IMR-90 (cell line): ENCODE measurements around the gene FTO. TPM values are rescaled to one million over a fixed set of nuclear protein-coding genes. Genes with fewer than 3 reads are reported as not detected.

Experiments used
- ATAC-seq: fragments of 200-7000 bp; cut with Tn5 transposase; 2 replicates; pipeline ENCODE4 v1.9.1; 2020; ENCODE audit warnings: low read depth, mild to moderate bottlenecking, moderate library complexity
- BruUV-seq: library from RNA; stranded (reverse); fragments of 400-500 nt; replicated peaks from 2 replicates; lab custom pipeline; 2021; lab: Mats Ljungman, UMichigan
- CTCF ChIA-PET: fragments of 300-600 bp; formaldehyde crosslinking; extraction: SDS; loops from one replicate; lab custom pipeline; 2021; ENCODE audit warnings: antibody characterized with exemption; lab: Yijun Ruan, JAX
- POLR2A ChIA-PET: fragments of 300-600 bp; sonication (Branson Sonifier 250); formaldehyde crosslinking; loops from one replicate; lab custom pipeline; 2022; ENCODE audit warnings: antibody characterized with exemption; ENCODE audit not compliant: unreplicated experiment; lab: Charles Lee
- DNase-seq: peaks from one replicate; pipeline ENCODE4 v3.0.0; 2013
- H2AFZ ChIP-seq: replicated peaks from 2 replicates; pipeline ENCODE3; 2013; ENCODE audit warnings: low read length, mild to moderate bottlenecking; ENCODE audit not compliant: poor library complexity
- H2AK5ac ChIP-seq: 2 replicates; pipeline ENCODE4 v1.6.1; 2013; ENCODE audit warnings: low read depth, low read length, inconsistent platforms
- H2AK9ac ChIP-seq: replicated peaks from 2 replicates; pipeline ENCODE3; 2013; ENCODE audit warnings: mild to moderate bottlenecking, low read depth, low read length, moderate library complexity; ENCODE audit not compliant: poor library complexity
- H2BK120ac ChIP-seq: 2 replicates; pipeline ENCODE4 v1.6.1; 2013; ENCODE audit warnings: low read depth, low read length, inconsistent platforms
- H2BK15ac ChIP-seq: 3 replicates; pipeline ENCODE4 v1.6.1; 2013; ENCODE audit warnings: low read depth, low read length, inconsistent platforms
- H2BK20ac ChIP-seq: 2 replicates; pipeline ENCODE4 v1.6.1; 2013; ENCODE audit warnings: low read depth, mild to moderate bottlenecking, inconsistent platforms, low read length, moderate library complexity
- H2BK5ac ChIP-seq: 2 replicates; pipeline ENCODE4 v1.6.1; 2013; ENCODE audit warnings: mild to moderate bottlenecking, low read depth, low read length, inconsistent platforms; ENCODE audit not compliant: poor library complexity, severe bottlenecking
- H3K14ac ChIP-seq: replicated peaks from 2 replicates; pipeline ENCODE4 v1.6.1; 2013; ENCODE audit warnings: low read depth, low read length, inconsistent platforms
- H3K18ac ChIP-seq: 2 replicates; pipeline ENCODE4 v1.6.1; 2013; ENCODE audit warnings: low read depth, low read length, control low read depth
- H3K23ac ChIP-seq: 2 replicates; pipeline ENCODE4 v1.6.1; 2013; ENCODE audit warnings: low read depth, low read length, inconsistent platforms
- H3K27ac ChIP-seq: 2 replicates; pipeline ENCODE4 v1.5.1; 2013; ENCODE audit warnings: mild to moderate bottlenecking, control low read depth, low read length; ENCODE audit not compliant: insufficient read depth
- H3K27me3 ChIP-seq: 2 replicates; pipeline ENCODE4 v1.6.1; 2013; ENCODE audit warnings: low read length; ENCODE audit not compliant: control insufficient read depth, insufficient read depth
- H3K36me3 ChIP-seq: 2 replicates; pipeline ENCODE4 v1.6.1; 2013; ENCODE audit warnings: low read length, mixed read lengths; ENCODE audit not compliant: control insufficient read depth, insufficient read depth
- H3K4ac ChIP-seq: 2 replicates; pipeline ENCODE4 v1.6.1; 2013; ENCODE audit warnings: low read depth, low read length, inconsistent platforms
- H3K4me1 ChIP-seq: 2 replicates; pipeline ENCODE4 v1.6.1; 2013; ENCODE audit warnings: low read length, mixed read lengths; ENCODE audit not compliant: control insufficient read depth, insufficient read depth
- H3K4me2 ChIP-seq: 2 replicates; pipeline ENCODE4 v1.6.1; 2013; ENCODE audit warnings: low read depth, mild to moderate bottlenecking, control low read depth, low read length, moderate library complexity
- H3K4me3 ChIP-seq: 2 replicates; pipeline ENCODE4 v1.5.1; 2013; ENCODE audit warnings: low read depth, mild to moderate bottlenecking, control low read depth, low read length, moderate library complexity; ENCODE audit not compliant: insufficient read depth
- H3K56ac ChIP-seq: 2 replicates; pipeline ENCODE4 v1.6.1; 2013; ENCODE audit warnings: low read length, inconsistent platforms; ENCODE audit not compliant: insufficient read depth; ENCODE audit errors: extremely low read depth
- H3K79me1 ChIP-seq, 2 experiments: 2 replicates each; pipeline ENCODE4 v1.6.1; 2013; ENCODE audit warnings: low read length in 2 of 2, inconsistent platforms in 1 of 2, low read depth in 1 of 2
- H3K9ac ChIP-seq: 2 replicates; pipeline ENCODE4 v1.6.1; 2013; ENCODE audit warnings: low read depth, low read length, control low read depth
- H3K9me1 ChIP-seq: 2 replicates; pipeline ENCODE4 v1.6.1; 2013; ENCODE audit warnings: low read length, inconsistent platforms; ENCODE audit not compliant: insufficient read depth
- H3K9me3 ChIP-seq: 2 replicates; pipeline ENCODE4 v1.6.1; 2013; ENCODE audit warnings: low read length; ENCODE audit not compliant: control insufficient read depth, insufficient read depth
- H4K20me1 ChIP-seq: 2 replicates; pipeline ENCODE4 v1.6.1; 2013; ENCODE audit warnings: low read length, inconsistent platforms; ENCODE audit not compliant: insufficient read depth
- H4K5ac ChIP-seq: 2 replicates; pipeline ENCODE4 v1.6.1; 2013; ENCODE audit warnings: mild to moderate bottlenecking, low read depth, low read length, control low read depth
- H4K8ac ChIP-seq, 2 experiments: 2 replicates each; pipeline ENCODE4 v1.6.1; 2013; ENCODE audit warnings: low read depth in 2 of 2, low read length in 2 of 2, control low read depth in 1 of 2, inconsistent platforms in 1 of 2
- H4K91ac ChIP-seq: 2 replicates; pipeline ENCODE4 v1.6.1; 2013; ENCODE audit warnings: low read depth, low read length, inconsistent platforms; ENCODE audit not compliant: insufficient read depth
- CEBPB ChIP-seq: IDR thresholded peaks from 2 replicates; pipeline ENCODE4 v1.6.1; 2012; ENCODE audit warnings: low read depth, low read length, improper control_type of control experiment
- CHD1 ChIP-seq: IDR thresholded peaks from 2 replicates; pipeline ENCODE4 v1.6.1; 2012; ENCODE audit warnings: low read depth, low read length, improper control_type of control experiment
- FOS ChIP-seq: fragments of 150-350 bp; IDR thresholded peaks from 2 replicates; pipeline ENCODE4 v1.6.1; 2016; ENCODE audit warnings: low read depth, low read length
- MAFK ChIP-seq: IDR thresholded peaks from 2 replicates; pipeline ENCODE4 v1.6.1; 2012; ENCODE audit warnings: low read depth, low read length, improper control_type of control experiment
- MXI1 ChIP-seq: IDR thresholded peaks from 2 replicates; pipeline ENCODE4 v1.6.1; 2012; ENCODE audit warnings: low read depth, mild to moderate bottlenecking, low read length, moderate library complexity, borderline replicate concordance
- NFE2L2 ChIP-seq: fragments of 150-350 bp; IDR thresholded peaks from 2 replicates; pipeline ENCODE4 v1.6.1; 2016; ENCODE audit warnings: low read depth, mild to moderate bottlenecking, low read length
- POLR2A ChIP-seq: IDR thresholded peaks from 2 replicates; pipeline ENCODE4 v1.6.1; 2012; ENCODE audit warnings: mild to moderate bottlenecking, low read depth, low read length
- RAD21 ChIP-seq: IDR thresholded peaks from 2 replicates; pipeline ENCODE4 v1.6.1; 2012; ENCODE audit warnings: low read length, improper control_type of control experiment
- RCOR1 ChIP-seq: IDR thresholded peaks from 2 replicates; pipeline ENCODE4 v1.6.1; 2012; ENCODE audit warnings: mild to moderate bottlenecking, low read length, improper control_type of control experiment; ENCODE audit not compliant: insufficient replicate concordance
- WGBS, 2 experiments: methylation state at CpG; one replicate each; pipeline versions ENCODE4 v1.1.5 to v1.1.7; 2013; ENCODE audit warnings: missing lambda C conversion rate in 2 of 2; ENCODE audit not compliant: insufficient read length in 1 of 2; ENCODE audit errors: extremely low coverage in 2 of 2; 5-methylcytosine and 5-hydroxymethylcytosine counted together
- dilution Hi-C: fragments of 300-500 bp; cut with HindIII; formaldehyde crosslinking; loops from one replicate; pipeline ENCODE4 v1.14.3; 2018; ENCODE audit warnings: low sequenced_read_pairs; ENCODE audit not compliant: unreplicated experiment
- in situ Hi-C: fragments of 300-500 bp; cut with MboI; formaldehyde crosslinking; loops from 3 replicates; pipeline ENCODE4 v1.14.3; 2019; ENCODE audit warnings: low sequenced_read_pairs, inconsistent platforms, mixed read lengths
- intact Hi-C: fragments of 100-400 bp; cut with micrococcal nuclease; formaldehyde crosslinking; loops from 2 replicates; pipeline ENCODE4 v1.10.0; 2022
- polyA plus RNA-seq, 3 experiments: library from polyadenylated mRNA; depleted of rRNA; stranded (reverse); fragments of >200 nt; gene quantifications; 2 replicates each; pipeline ENCODE4 v1.2.3, GENCODE V29; 2012; ENCODE audit warnings: low replicate concordance in 1 of 3
- total RNA-seq: library from RNA; depleted of rRNA; stranded (reverse); fragments of >200 nt; gene quantifications from 2 replicates; pipeline ENCODE4 v1.2.3, GENCODE V29; 2012
- TF ChIP-seq, protein P1 (sequence below): conservative IDR thresholded peaks from 2 replicates; pipeline ENCODE4 v1.5.1; 2012; ENCODE audit warnings: mild to moderate bottlenecking, low read depth, low read length, improper control_type of control experiment
- TF ChIP-seq, protein P2 (sequence below): fragments of 150-350 bp; IDR thresholded peaks from 2 replicates; pipeline ENCODE4 v1.6.1; 2016; ENCODE audit warnings: low read depth, mild to moderate bottlenecking, low read length, moderate library complexity, borderline replicate concordance
- TF ChIP-seq, protein P3 (sequence below): fragments of 150-350 bp; IDR thresholded peaks from 2 replicates; pipeline ENCODE4 v1.6.1; 2017; ENCODE audit warnings: mild to moderate bottlenecking, antibody characterized with exemption, low read length, low read depth

Gene FTO
- total and polyA plus RNA-seq, 2 of the 4 experiments (the other 2 are of a cell fraction) = 70.3 to 132 TPM

DNA sequence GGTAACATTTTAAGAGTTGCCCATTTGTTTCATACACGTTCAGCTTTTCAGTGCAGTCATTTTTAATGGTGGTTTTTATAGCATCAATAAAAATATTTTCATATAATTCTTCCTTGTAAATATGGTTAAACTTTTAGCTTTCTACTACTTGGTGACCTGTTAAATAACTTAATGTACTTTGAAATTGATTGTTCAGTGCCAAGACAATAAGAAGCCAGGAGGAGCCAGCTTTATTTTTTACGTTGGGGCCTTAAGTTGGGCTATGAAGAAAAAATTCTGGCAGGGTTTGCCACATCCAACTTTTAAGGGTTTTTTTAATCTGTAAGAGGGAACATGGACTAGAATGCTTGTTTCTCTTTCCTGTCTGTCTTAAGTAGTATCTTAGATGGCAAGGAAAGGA lies 284.2 kb downstream of the FTO start:
- Histone ChIP-seq H2BK120ac (no peak overlapping the region), H3K14ac (no peak overlapping the region), H3K18ac (no peak overlapping the region), H4K8ac (no peak overlapping the region), H3K23ac (no peak overlapping the region), H3K4me1 (peaks cover 16% of the 10 kb centered on the region), H2BK15ac (no peak overlapping the region), H2AK9ac (no peak overlapping the region), H3K9me1 (peaks cover 8% of the 10 kb centered on the region), H2AK5ac (no peak overlapping the region), H2BK5ac (no peak overlapping the region), H3K4me2 (no peak overlapping the region), H2AFZ (no peak overlapping the region), H3K79me1 (peaks cover 0 to 7% of the 10 kb centered on the region in 2 experiments; a peak in 3 of 4 replicates), H3K27me3 (no peaks in the 10 kb centered on the region), H2BK20ac (no peak overlapping the region), H3K9ac (no peak overlapping the region), H3K56ac (no peak overlapping the region), H3K27ac (no peak overlapping the region), H4K91ac (no peak overlapping the region), H3K4ac (no peak overlapping the region), H3K4me3 (no peak overlapping the region), H4K20me1 (no peaks in the 10 kb centered on the region), H4K5ac (no peak overlapping the region), H3K9me3 (no peaks in the 10 kb centered on the region), H3K36me3 (no peaks in the 10 kb centered on the region)
- DNase-seq (no peak), ATAC-seq (no peak)
- intact Hi-C loops (no loop called here), dilution Hi-C loops (no loop called here), in situ Hi-C loops (no loop called here)
- TF ChIP-seq FOS (no peak), POLR2A (no peak), MAFK (no peak), CEBPB (no peak), NFE2L2 (no peak), RAD21 (no peak), CHD1 (no peak), MXI1 (no peak), RCOR1 (no peak)
- TF ChIP-seq, protein P1, sequence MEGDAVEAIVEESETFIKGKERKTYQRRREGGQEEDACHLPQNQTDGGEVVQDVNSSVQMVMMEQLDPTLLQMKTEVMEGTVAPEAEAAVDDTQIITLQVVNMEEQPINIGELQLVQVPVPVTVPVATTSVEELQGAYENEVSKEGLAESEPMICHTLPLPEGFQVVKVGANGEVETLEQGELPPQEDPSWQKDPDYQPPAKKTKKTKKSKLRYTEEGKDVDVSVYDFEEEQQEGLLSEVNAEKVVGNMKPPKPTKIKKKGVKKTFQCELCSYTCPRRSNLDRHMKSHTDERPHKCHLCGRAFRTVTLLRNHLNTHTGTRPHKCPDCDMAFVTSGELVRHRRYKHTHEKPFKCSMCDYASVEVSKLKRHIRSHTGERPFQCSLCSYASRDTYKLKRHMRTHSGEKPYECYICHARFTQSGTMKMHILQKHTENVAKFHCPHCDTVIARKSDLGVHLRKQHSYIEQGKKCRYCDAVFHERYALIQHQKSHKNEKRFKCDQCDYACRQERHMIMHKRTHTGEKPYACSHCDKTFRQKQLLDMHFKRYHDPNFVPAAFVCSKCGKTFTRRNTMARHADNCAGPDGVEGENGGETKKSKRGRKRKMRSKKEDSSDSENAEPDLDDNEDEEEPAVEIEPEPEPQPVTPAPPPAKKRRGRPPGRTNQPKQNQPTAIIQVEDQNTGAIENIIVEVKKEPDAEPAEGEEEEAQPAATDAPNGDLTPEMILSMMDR = no peak
- TF ChIP-seq, protein P2, sequence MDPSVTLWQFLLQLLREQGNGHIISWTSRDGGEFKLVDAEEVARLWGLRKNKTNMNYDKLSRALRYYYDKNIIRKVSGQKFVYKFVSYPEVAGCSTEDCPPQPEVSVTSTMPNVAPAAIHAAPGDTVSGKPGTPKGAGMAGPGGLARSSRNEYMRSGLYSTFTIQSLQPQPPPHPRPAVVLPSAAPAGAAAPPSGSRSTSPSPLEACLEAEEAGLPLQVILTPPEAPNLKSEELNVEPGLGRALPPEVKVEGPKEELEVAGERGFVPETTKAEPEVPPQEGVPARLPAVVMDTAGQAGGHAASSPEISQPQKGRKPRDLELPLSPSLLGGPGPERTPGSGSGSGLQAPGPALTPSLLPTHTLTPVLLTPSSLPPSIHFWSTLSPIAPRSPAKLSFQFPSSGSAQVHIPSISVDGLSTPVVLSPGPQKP = no peak
- TF ChIP-seq, protein P3, sequence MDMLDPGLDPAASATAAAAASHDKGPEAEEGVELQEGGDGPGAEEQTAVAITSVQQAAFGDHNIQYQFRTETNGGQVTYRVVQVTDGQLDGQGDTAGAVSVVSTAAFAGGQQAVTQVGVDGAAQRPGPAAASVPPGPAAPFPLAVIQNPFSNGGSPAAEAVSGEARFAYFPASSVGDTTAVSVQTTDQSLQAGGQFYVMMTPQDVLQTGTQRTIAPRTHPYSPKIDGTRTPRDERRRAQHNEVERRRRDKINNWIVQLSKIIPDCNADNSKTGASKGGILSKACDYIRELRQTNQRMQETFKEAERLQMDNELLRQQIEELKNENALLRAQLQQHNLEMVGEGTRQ = no peak
- WGBS, 2 experiments = no CpG with 5 or more reads among the region's 2 CpGs
- no TSS peak for BruUV-seq
- CTCF ChIA-PET = no interaction called here
- POLR2A ChIA-PET = no interaction called here
